Measurements from ENCODE around the gene MAPK10.
A peak's percentile ranks its signal among the peaks of the same experiment; 100 is the strongest.

MAPK10 gene

GRCh38 chr4:86250619-86251018, 109.2 kb downstream of the MAPK10 start:
- no peak for TF ChIP-seq CTCF (conservative IDR thresholded peaks at IDR 0.05; ENCODE audit: low read depth, low read length)
- H3K9ac ChIP-seq = no peak overlapping the region

GRCh38 chr4:86250006-86250405, 109.8 kb downstream of the MAPK10 start:
- Histone ChIP-seq H3K79me2 (ENCODE audit: insufficient read depth, low read depth) (no peaks in the 10 kb centered on the region), H3K27me3 (ENCODE audit: insufficient read depth, low read depth) (no peaks in the 10 kb centered on the region), H3K4me3 (IDR thresholded peaks at IDR 0.05; ENCODE audit: insufficient read depth, low read depth, low read length) (no peak overlapping the region), H4K20me1 (ENCODE audit: insufficient read depth) (no peaks in the 10 kb centered on the region), H3K4me2 (peak overlapping the region; percentile 19; the same call in 1 of the 2 replicates), H3K27ac (peak overlapping the region; percentile 15; the same call in 1 of the 2 replicates), H3K36me3 (ENCODE audit: insufficient read depth) (no peaks in the 10 kb centered on the region), H2AFZ (ENCODE audit: low read depth) (no peak overlapping the region; the same call in 1 of the 2 replicates), H3K9ac (no peak overlapping the region), H3K4me1 (ENCODE audit: low read depth, poor library complexity, severe bottlenecking) (peaks cover 54% of the 10 kb centered on the region)
- no peak for TF ChIP-seq CTCF (conservative IDR thresholded peaks at IDR 0.05; ENCODE audit: low read depth, low read length)

More at GRCh38 chr4:86250619-86251018, 109.2 kb downstream of the MAPK10 start:
- no peaks in the 10 kb centered on the region for H3K79me2 ChIP-seq (ENCODE audit: insufficient read depth, low read depth)
- no peaks in the 10 kb centered on the region for H4K20me1 ChIP-seq (ENCODE audit: insufficient read depth)
- no peaks in the 10 kb centered on the region for H3K36me3 ChIP-seq (ENCODE audit: insufficient read depth)
- no peaks in the 10 kb centered on the region for H3K27me3 ChIP-seq (ENCODE audit: insufficient read depth, low read depth)
- no peak overlapping the region for H3K4me2 ChIP-seq
- peaks cover 51% of the 10 kb centered on the region for H3K4me1 ChIP-seq (ENCODE audit: low read depth, poor library complexity, severe bottlenecking)
- H3K27ac ChIP-seq = no peak overlapping the region
- no peak overlapping the region for H3K4me3 ChIP-seq (IDR thresholded peaks at IDR 0.05; ENCODE audit: insufficient read depth, low read depth, low read length)
- no peak overlapping the region for H2AFZ ChIP-seq (ENCODE audit: low read depth)

GRCh38 chr4:86249074-86249473, 110.8 kb downstream of the MAPK10 start:
- H3K79me2 ChIP-seq (ENCODE audit: insufficient read depth, low read depth) = no peaks in the 10 kb centered on the region
- TF ChIP-seq CTCF (conservative IDR thresholded peaks at IDR 0.05; ENCODE audit: low read depth, low read length) = no peak
- no peaks in the 10 kb centered on the region for H3K36me3 ChIP-seq (ENCODE audit: insufficient read depth)
- H3K4me1 ChIP-seq (ENCODE audit: low read depth, poor library complexity, severe bottlenecking) = peaks cover 64% of the 10 kb centered on the region
- H4K20me1 ChIP-seq (ENCODE audit: insufficient read depth) = no peaks in the 10 kb centered on the region
- no peaks in the 10 kb centered on the region for H3K27me3 ChIP-seq (ENCODE audit: insufficient read depth, low read depth)
- H3K4me3 ChIP-seq (IDR thresholded peaks at IDR 0.05; ENCODE audit: insufficient read depth, low read depth, low read length) = no peak overlapping the region
- peak overlapping the region; percentile 19; the same call in 1 of the 2 replicates for H3K4me2 ChIP-seq
- H3K27ac ChIP-seq = no peak overlapping the region
- H2AFZ ChIP-seq (ENCODE audit: low read depth) = no peak overlapping the region
- H3K9ac ChIP-seq = no peak overlapping the region

GRCh38 chr4:86247906-86248305, 111.9 kb downstream of the MAPK10 start:
- no peaks in the 10 kb centered on the region for H3K36me3 ChIP-seq (ENCODE audit: insufficient read depth)
- peaks cover 73% of the 10 kb centered on the region for H3K4me1 ChIP-seq (ENCODE audit: low read depth, poor library complexity, severe bottlenecking)
- TF ChIP-seq CTCF (conservative IDR thresholded peaks at IDR 0.05; ENCODE audit: low read depth, low read length) = no peak
- H4K20me1 ChIP-seq (ENCODE audit: insufficient read depth) = no peaks in the 10 kb centered on the region
- peak overlapping the region; percentile 29; the same call in 1 of the 2 replicates for H3K27ac ChIP-seq
- no peak overlapping the region for H3K9ac ChIP-seq
- H2AFZ ChIP-seq (ENCODE audit: low read depth) = 0 out of 2 replicates have a peak overlapping the region, but pooled peaks have one; percentile 3
- H3K4me3 ChIP-seq (IDR thresholded peaks at IDR 0.05; ENCODE audit: insufficient read depth, low read depth, low read length) = no peak overlapping the region
- H3K4me2 ChIP-seq = peak overlapping the region; percentile 22
- no peaks in the 10 kb centered on the region for H3K27me3 ChIP-seq (ENCODE audit: insufficient read depth, low read depth)
- H3K79me2 ChIP-seq (ENCODE audit: insufficient read depth, low read depth) = no peaks in the 10 kb centered on the region
